Activated CD8-positive, alpha-beta memory T cell treated with anti-CD3 and anti-CD28 coated beads for 36 hours (primary cell): Measurements from ENCODE around the gene RFC5. TPM values are rescaled to one million over a fixed set of nuclear protein-coding genes. Genes with fewer than 3 reads are reported as not detected.
"Not testable (repeated sequence)": the region's sequence is repeated elsewhere in the genome, so short reads cannot be mapped to it uniquely, and the experiment has no call there.

Experiments
- CTCF ChIA-PET: fragments of 350-600 bp; sonication (Branson Sonifier 250); formaldehyde crosslinking; loops from one replicate; lab custom pipeline; 2021; ENCODE audit warnings: antibody characterized with exemption; lab: Charles Lee
- POLR2A ChIA-PET: fragments of 350-600 bp; sonication (Branson Sonifier 250); formaldehyde crosslinking; loops from one replicate; lab custom pipeline; 2021; ENCODE audit warnings: antibody characterized with exemption; lab: Charles Lee
- total RNA-seq, 2 experiments: library from RNA; stranded (reverse); gene quantifications; one replicate each; pipeline ENCODE4 v1.2.3, GENCODE V29; 2021

Gene RFC5
- total RNA-seq, 2 experiments from 2014 or later = 67.4 to 70.1 TPM

DNA sequence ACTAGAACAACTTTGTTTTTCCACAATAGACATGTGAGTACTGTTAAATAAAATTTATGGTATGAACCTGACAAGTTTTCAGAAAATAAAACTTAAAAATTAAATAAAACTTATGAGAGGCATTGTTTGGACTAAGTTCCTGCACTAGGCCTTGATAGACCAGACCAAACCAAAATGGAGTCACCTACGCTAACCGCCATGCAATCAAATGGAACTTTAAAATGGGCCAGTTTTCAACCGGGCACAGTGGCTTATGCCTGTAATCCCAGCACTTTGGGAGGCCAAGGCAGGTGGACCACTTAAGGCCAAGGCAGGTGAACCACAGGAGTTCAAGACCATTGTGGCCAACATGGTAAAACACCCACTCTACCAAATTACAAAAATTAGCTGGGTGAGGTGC lies 5.1 kb upstream of the RFC5 start:
- ChIA-PET POLR2A (no interaction called here), CTCF (no interaction called here)

DNA sequence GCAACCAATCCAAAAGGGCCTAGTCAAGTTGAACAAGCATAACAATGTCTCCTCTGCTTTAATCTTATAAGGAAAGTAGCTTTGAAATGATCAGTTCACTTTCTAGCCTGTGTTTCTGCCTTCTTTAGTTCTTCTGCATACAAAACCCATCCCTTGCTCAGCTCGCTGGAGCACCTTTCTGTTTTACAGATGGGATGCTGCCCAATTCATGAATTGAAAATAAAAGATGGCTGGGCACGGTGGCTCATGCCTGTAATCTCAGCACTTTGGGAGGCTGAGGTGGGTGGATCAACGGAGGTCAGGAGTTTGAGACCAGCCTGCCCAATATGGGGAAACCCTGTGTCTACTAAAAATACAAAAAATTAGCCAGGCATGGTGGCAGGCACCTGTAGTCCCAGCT lies 4.5 kb upstream of the RFC5 start:
- CTCF ChIA-PET = no interaction called here
- POLR2A ChIA-PET = no interaction called here

DNA sequence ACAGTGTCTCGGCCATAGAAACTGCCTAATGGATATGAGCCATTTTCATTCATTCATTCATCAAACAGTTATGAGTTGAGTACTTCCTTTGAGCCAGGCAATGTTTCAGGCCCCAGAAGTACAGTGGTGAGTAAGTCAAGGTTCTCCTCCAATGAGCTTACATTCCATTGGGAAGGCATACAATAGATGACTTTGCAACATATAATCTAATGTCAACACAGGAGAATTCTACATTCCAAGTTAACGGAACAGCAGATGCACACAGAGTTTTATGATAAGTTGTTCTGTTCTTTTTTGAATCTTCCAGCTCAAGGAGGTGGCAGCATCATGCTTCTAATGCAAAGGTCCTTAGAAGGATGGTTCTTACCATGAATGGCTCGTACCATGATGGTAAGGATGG lies 3.2 kb upstream of the RFC5 start:
- POLR2A ChIA-PET = no interaction called here
- CTCF ChIA-PET = no interaction called here

DNA sequence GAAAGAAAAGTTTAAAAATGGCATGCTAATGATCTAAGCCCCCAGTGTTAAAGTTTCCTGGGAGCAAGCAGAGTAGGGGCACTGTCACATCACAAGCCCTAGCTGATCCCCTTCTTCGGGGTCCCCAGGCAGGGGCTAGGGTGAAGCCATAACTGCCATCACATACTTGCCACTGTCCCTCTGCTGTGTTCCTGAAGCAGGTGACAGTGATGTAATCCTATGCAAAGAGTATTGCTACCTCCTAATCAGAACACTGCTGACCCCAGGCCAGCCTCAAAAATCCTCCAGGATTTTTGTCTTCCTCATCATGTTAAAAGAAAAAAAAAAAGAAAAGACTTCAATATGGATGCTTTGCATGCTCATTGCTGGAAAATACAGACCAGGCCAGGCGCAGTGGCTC lies 1.2 kb upstream of the RFC5 start:
- CTCF ChIA-PET = no interaction called here
- POLR2A ChIA-PET = no interaction called here

DNA sequence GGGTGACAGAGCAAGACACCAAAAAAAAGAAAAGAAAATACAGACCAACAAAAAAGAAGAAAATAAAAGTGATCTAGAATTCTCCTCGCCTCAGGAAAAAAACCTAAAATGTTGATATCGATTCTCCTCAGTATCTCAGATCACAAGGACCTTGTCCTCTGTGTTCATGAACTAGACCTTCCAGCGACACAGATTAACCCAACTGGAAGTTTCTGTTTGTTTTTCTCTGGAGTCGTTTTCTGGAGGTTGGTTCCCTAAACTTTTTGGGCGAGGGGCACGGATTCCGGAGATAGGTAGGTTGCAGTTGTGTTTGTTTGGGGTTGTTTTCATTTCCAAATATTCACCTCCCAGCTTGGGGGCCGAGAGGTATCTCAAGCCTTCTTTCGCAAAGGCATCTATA lies 559 bp upstream of the RFC5 start:
- POLR2A ChIA-PET = interaction anchor here (0.6 to 1.8 kb wide), 5 partner anchors 19 to 120 kb away, joined by 3 to 8 read pairs (median 3); partner anchors contain the start of gene PEBP1
- CTCF ChIA-PET = interaction anchor here (1.5 to 1.6 kb wide), 3 partner anchors 120 to 159 kb away, joined by 3 to 4 read pairs (median 3); partner anchors contain the start of gene PEBP1

DNA sequence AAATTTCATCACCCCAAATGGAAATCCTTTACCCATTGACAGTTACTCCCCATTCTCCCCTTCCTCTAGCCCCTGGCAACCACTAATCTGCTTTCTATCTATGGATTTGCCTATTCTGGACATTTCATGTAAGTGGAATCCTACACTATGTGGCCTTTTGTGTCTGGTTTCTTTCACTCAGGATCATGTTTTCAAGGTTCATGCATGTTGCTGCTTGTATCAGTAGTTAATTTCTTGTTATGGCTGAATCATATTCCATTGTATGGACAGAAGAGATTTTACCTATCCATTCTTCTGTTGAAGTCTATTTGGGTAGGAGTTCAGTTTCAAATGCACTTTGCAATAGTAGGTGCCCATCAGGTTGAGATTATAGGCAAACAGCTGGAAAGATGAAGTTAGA lies 1.4 kb downstream of the RFC5 start:
- CTCF ChIA-PET = no interaction called here
- POLR2A ChIA-PET = no interaction called here

DNA sequence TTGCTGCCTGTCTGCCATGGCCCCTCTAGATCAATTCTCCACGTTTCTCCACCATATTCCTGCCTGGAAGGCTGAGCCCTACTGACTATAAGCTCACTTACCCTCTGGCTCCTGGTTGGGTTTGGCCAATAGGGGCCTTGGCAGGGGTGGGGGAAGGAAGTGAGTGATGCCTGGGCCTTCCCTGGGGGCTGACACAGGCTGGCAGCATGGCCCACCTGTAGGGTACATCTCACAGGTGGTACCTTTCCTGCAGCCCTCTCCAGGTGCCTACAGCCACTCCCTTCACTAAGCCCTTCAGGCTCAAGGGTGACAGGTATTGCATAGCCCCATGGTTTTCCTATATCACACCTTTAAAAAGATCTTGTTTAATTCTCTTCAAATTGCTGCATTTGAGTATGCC lies 3.5 kb downstream of the RFC5 start:
- ChIA-PET CTCF (no interaction called here), POLR2A (no interaction called here)

DNA sequence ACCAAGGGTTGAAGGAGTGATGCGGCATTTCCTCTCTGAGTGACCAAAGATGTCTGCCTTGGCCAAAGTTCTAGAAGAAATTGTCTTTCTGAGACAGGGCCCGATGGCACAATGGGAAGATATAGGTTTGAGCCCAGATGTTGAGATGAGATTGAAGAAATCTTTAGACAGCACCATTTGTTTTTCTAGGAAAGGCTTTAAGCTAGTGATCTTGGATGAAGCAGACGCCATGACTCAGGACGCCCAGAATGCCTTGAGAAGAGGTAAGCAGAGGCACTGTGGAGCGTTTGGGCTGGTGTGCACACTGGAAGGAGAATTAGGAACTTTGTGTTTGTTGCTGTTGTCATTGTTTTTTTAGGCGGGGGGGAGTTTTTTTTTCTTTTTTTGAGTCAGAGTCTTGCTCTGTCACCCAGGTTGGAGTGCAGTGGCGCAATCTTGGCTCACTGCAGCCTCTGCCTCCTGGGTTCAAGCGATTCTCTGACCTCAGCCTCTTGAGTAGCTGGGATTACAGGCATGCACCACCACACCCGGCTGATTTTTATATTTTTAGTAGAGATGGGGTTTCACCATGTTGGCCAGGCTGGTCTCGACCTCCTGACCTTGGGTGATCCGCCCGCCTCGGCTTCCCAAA lies 5.7 kb downstream of the RFC5 start:
- POLR2A ChIA-PET, CTCF ChIA-PET: not testable (repeated sequence)

DNA sequence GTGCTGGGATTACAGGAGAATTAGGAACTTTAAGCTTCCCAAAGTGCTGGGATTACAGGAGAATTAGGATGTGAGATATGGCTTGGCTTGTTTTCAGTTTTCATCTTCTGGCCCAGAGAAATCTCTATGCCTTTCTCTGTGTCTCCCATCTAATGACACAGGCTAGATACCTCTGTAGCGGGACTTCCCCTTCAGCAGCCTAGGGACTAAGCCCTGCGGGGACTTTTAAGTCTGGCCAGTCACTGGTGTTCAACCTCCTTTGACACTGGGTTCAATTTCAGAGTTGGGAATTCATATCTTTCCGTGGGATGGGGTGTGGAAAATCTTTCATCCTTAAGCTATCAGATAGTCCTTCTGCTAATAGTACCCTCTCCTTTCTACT lies 6.2 kb downstream of the RFC5 start:
- ChIA-PET POLR2A (no interaction called here), CTCF (no interaction called here)

DNA sequence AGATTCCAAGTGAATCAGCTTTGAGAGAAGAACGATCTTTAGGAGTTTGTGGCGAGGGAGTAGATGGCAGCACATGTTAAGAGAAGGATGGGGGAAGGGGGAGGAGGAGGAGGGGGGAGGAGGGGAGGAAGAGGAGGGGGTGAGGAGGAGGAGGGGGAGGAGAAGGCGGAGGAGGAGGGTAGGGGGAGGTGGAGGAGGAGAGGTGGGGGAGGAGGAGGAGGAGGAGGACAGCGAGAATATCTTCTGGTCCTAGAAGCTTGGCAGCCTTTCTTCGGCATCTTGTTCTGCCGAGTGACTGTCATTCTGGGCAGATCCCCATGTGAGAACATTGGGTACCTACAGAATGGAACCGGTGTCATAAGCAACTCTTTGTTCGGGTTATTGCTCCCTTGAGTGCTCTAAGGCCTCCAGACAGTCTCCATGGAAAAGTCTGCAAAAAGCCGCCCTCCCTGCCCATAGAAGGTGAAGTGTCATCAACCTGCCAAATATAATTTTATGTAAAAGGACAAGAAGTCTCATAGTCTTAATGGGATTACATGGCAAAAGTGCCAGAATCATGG lies 6.9 kb downstream of the RFC5 start:
- POLR2A ChIA-PET = interaction anchor here (0.7 kb wide), 1 partner anchor 28 kb away, joined by 3 read pairs; no protein-coding TSS in a partner anchor
- CTCF ChIA-PET = no interaction called here

DNA sequence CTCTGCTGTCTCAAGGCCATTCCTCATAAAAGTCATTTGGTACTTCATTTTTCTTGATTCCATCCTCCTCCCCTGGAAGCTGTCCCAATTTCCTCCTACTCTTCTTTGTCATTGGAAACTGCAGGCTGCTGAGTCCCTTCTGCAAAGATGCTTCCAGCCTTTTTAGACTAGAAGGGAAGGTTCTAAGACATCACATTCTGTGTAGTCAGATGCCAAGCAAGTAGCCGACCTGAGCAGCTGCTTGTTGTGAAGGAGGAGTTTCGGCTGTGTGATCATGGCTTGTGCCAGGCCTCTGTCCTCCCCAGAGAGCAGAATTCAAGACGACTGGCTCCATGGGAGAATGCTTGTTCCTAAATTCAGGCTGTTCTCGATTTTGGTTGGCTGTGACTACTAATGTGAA lies 8.7 kb downstream of the RFC5 start:
- POLR2A ChIA-PET = no interaction called here
- CTCF ChIA-PET = no interaction called here

DNA sequence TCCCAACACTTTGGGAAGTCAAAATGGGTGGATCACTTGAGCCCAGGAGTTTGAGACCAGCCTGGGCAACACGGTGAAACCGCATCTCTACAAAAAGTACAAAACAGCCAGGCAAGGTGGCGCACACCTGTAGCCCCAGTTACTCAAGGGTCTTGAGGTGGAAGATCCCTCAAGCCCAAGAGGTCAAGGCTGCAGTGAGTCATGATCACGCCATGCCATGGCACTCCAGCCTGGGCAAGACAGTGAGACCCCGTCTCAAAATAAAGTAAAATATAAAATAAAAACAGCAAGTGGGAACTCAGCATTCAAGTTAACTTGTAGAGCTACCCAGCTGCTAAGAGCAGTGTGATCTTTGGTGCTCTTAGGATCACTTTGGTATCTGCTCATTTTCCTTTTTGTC lies 12.7 kb downstream of the RFC5 start:
- POLR2A ChIA-PET = no interaction called here
- CTCF ChIA-PET = interaction anchor here (1.0 kb wide), 1 partner anchor 154 kb away, joined by 3 read pairs; no protein-coding TSS in a partner anchor

DNA sequence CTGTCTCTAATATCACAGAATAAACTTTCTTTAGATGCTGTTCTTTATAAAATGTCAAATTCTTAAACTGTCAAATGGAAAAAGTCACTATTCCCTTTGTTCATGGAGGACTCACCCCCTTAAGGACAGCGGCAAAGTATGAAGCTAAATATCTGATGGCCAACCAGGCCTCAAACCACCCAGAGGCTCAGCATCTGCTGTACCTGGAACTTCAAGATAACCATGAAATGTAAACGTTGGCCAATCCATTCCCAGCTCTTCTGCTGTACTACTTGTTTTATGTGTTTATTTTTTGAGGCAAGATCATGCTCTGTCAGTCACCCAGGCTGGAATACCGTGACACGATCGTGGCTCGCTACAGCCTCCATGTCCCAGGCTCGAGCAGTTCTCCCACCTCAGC lies 15.7 kb downstream of the RFC5 start:
- CTCF ChIA-PET = interaction anchor here (0.8 to 1.4 kb wide), 2 partner anchors 23 to 174 kb away, joined by 3 read pairs; no protein-coding TSS in a partner anchor
- POLR2A ChIA-PET = no interaction called here

DNA sequence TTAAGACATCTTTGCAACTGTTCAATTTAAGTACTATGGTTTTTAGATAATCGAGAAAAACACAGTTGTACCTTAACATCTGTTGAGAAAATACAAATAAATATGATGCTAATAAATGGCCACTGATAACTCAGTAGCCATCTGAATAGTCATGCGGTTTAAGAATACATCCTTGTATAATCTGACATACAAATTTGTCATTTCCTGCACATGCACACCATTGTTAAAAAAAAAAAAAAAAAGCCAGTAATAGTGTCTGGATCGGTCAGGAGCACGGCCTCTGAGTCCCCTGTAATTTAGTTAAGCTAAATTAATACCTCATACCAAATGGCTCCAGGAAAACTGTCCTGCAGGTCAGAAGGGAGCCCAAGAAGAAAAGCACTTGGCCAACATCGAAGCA lies 16.8 kb downstream of the RFC5 start:
- CTCF ChIA-PET = interaction anchor here (0.6 to 2.0 kb wide), 4 partner anchors 8 to 158 kb away, joined by 3 to 8 read pairs (median 6); no protein-coding TSS in a partner anchor
- POLR2A ChIA-PET = interaction anchor here (0.7 to 1.0 kb wide), 2 partner anchors 11 to 23 kb away, joined by 3 to 4 read pairs; no protein-coding TSS in a partner anchor

DNA sequence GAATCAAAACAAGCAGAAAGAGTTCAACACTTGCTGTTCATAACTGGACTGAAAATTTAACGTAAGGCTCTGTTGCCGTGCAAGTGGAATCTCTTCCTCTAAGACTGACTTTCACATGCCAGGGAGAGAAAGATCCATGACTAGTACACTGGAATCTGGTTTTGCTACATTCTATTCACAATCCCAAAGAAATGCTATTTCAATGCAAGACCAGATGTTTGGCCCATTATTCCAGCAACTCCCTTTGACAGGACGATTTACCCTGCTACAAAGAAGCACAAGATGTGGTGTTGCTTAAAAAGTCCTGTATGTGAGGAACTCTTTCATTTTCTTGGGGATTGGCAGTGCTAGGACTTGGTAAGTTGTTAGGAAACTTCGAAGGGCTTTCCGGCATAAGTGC lies 17.4 kb downstream of the RFC5 start:
- ChIA-PET CTCF (interaction anchor here (0.6 to 2.9 kb wide), 6 partner anchors 8 to 161 kb away, joined by 3 to 16 read pairs (median 6); no protein-coding TSS in a partner anchor), POLR2A (interaction anchor here (1.0 kb wide), 1 partner anchor 10 kb away, joined by 4 read pairs; no protein-coding TSS in a partner anchor)

DNA sequence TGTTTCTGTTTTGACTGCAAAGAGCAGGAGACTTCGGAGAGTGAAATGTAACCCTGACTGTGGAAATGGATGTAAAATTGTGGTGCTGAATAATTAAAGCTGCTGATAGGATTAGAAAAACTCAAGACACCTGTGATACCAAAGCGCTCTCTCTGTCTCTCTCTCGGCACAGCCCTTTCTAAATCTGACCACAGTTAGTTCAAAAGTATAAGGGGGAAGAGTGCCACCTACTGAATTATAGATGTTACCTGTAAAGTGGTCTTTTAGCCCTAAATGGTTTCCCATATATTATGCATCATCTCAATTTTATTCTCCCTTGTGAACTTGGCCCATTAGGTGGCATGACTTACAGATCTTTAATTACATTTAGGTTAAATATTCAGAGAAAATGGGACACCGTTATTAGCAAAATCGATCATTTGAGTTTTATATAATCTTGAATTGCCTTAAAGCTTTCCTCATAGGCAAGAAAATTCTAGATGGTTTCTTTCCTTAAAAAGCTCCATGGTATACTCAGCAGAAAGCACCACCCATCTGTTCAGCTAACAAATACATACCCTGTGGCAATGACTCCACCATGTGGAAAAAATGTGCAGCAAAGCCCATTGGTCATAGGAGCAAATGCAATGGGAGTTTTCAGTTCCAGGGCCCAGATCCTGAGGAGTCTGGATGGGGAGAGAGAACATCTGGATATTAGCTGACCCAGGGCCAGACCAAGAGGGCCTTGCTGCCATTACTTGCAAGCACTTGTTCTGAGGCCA lies 18.1 kb downstream of the RFC5 start:
- POLR2A ChIA-PET = interaction anchor here (0.5 to 3.0 kb wide), 7 partner anchors 11 to 132 kb away, joined by 3 to 20 read pairs (median 4); partner anchors contain the start of genes PEBP1, RFC5 and WSB2
- CTCF ChIA-PET = interaction anchor here (0.6 to 2.9 kb wide), 6 partner anchors 11 to 161 kb away, joined by 3 to 16 read pairs (median 6); no protein-coding TSS in a partner anchor

DNA sequence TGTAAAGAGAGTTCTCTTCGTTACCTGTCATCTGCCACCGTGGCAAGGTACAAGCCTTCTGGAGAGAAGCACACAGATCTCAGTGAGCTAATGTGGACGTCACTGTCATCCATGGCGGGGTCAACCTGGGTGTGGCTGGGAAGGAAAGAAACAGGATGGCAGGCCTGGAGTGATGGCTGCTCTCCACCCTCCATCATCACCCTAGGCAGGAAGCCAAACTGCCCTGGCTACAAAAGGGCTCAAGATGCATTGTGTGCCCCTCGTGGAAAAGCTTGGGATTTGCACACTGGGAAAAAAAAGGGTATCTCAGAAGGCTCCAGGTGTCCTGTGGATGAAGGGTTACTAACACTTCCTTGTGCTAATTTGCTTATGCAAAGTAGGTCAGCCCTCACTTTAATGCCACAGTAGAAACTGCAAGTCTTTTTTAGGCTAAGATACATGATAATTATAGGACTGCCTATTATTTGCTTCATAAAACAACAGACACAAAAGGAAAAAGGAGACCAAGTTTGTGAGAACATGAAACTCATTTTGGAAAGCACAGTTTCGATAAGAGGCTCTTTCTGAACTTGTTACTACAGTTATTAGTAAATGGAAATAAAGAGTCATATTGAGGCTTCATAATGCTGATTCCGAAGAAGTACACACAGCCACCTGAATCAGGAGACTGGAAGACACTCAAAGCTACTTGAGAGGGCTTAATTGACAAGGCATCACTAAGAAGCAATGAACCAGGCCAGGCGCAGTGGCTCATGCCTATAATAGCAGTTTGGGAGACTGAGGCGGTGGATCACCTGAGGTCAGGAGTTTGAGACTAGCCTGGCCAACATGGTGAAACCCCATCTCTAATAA lies 18.9 kb downstream of the RFC5 start:
- POLR2A ChIA-PET = interaction anchor here (0.6 to 3.0 kb wide), 7 partner anchors 10 to 131 kb away, joined by 3 to 20 read pairs (median 5); partner anchors contain the start of genes PEBP1, RFC5 and WSB2

DNA sequence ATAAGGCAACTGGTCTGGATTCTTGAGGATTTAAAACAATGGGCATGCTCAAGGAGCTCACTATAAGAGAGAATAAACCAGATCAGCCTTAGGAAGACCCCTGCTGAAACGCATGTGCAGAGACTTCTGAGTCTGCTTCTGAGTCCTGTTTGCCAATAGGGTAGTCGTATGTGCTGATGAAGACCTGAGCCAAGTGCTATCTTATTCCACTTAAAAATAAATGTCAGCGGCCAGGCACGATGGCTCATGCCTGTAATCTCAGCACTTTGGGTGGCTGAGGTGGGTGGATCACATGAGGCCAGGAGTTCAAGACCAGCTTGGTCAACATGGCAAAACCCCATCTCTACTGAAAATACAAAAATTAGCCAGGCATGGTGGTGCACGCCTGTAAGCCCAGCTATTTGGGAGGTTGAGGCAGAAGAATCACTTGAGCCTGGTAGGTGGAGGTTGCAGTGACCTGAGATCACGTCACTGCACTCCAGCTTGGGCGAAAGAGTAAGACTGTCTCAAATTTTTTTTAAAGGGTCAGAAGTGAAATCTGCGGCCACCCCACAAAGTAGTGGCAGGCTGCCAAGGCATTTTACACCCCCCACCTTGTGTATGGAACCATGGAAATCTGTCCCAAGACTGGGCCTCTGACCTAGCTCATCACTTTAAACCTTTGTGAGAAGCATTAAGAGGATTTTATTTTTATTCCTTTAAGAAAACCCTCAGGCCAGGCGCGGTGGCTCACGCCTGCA lies 20.3 kb downstream of the RFC5 start:
- POLR2A ChIA-PET = interaction anchor here (0.9 to 3.0 kb wide), 3 partner anchors 8 to 20 kb away, joined by 3 to 20 read pairs (median 7); partner anchors contain the start of gene RFC5
- CTCF ChIA-PET = interaction anchor here (0.8 to 2.9 kb wide), 5 partner anchors 8 to 162 kb away, joined by 3 to 16 read pairs (median 5); no protein-coding TSS in a partner anchor

More for the DNA sequence above, 18.9 kb downstream of the RFC5 start:
- CTCF ChIA-PET = interaction anchor here (0.7 to 2.9 kb wide), 7 partner anchors 10 to 162 kb away, joined by 3 to 16 read pairs (median 7); no protein-coding TSS in a partner anchor
